Large intestine (tissue), 3 donors: ENCODE data around the gene SPRY1. TPM values are rescaled to one million over a fixed set of nuclear protein-coding genes. Genes with fewer than 3 reads are reported as not detected.

Source experiments
- DNase-seq, 2 donors: peaks; one replicate each; pipeline versions ENCODE4 v3.0.0 to v3.0.0-alpha.2; 2013
- H3K27ac ChIP-seq: one replicate; pipeline ENCODE4 v1.5.1; 2013; ENCODE audit warnings: low read length
- H3K27me3 ChIP-seq: 2 replicates; pipeline ENCODE4 v1.6.1; 2013; ENCODE audit warnings: low read length; ENCODE audit not compliant: control insufficient read depth, insufficient read depth
- H3K36me3 ChIP-seq: 2 replicates; pipeline ENCODE4 v1.6.1; 2013; ENCODE audit warnings: low read length; ENCODE audit not compliant: control insufficient read depth, insufficient read depth
- H3K4me1 ChIP-seq: one replicate; pipeline ENCODE4 v1.6.1; 2013; ENCODE audit warnings: low read length; ENCODE audit not compliant: control insufficient read depth, insufficient read depth
- H3K4me3 ChIP-seq: one replicate; pipeline ENCODE4 v1.5.1; 2013; ENCODE audit warnings: low read length
- H3K9me3 ChIP-seq: one replicate; pipeline ENCODE4 v1.6.1; 2013; ENCODE audit warnings: mild to moderate bottlenecking, low read depth, low read length, moderate library complexity; ENCODE audit not compliant: control insufficient read depth
- WGBS: methylation state at CpG from one replicate; pipeline ENCODE4 v1.1.5; 2013; ENCODE audit warnings: low lambda C conversion rate; ENCODE audit not compliant: insufficient coverage; 5-methylcytosine and 5-hydroxymethylcytosine counted together
- polyA plus RNA-seq: library from polyadenylated mRNA; unstranded; fragments of 120-200 nt; gene quantifications from one replicate; pipeline ENCODE4 v1.2.1, GENCODE V29; 2013

Gene SPRY1
- polyA plus RNA-seq, 1 donor = 97.7 TPM

DNA sequence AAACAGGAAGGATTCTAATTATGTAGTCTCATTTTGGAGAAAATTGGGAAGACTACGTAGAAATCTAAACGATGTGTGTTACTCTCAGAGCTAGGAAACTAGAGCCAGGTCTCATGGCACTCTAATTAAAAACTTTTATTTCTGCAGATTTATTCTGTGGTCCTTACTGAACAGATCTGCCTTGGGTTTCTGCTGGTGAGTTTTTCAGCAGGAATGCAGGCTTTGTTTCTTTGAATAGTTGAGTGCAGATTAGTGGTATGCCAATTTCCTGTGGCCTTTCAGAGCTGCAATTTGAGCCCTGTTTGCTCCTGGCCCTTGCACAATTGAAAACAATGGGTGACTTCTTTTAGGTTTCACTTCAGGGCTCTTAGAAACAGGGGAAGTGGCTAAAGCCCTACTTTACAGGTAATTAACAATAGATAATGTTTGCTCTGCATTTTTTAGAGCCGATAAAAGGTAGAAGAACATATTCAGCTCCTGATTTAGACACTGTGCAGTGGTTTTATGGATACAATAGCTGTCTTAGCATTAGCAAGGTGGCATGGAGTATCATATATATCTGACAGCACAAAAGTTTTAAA, 21.8 kb downstream of the SPRY1 start:
- no peaks in the 10 kb centered on the region for H3K9me3 ChIP-seq
- no peak overlapping the region for H3K4me3 ChIP-seq
- H3K27ac ChIP-seq = peak overlapping the region; percentile 71
- H3K4me1 ChIP-seq = peaks cover 32% of the 10 kb centered on the region
- WGBS = no CpG with 5 or more reads among the region's 3 CpGs
- no peaks in the 10 kb centered on the region for H3K36me3 ChIP-seq
- peak in 1 of 2 donors; percentile 70 for DNase-seq
- H3K27me3 ChIP-seq = no peaks in the 10 kb centered on the region

DNA sequence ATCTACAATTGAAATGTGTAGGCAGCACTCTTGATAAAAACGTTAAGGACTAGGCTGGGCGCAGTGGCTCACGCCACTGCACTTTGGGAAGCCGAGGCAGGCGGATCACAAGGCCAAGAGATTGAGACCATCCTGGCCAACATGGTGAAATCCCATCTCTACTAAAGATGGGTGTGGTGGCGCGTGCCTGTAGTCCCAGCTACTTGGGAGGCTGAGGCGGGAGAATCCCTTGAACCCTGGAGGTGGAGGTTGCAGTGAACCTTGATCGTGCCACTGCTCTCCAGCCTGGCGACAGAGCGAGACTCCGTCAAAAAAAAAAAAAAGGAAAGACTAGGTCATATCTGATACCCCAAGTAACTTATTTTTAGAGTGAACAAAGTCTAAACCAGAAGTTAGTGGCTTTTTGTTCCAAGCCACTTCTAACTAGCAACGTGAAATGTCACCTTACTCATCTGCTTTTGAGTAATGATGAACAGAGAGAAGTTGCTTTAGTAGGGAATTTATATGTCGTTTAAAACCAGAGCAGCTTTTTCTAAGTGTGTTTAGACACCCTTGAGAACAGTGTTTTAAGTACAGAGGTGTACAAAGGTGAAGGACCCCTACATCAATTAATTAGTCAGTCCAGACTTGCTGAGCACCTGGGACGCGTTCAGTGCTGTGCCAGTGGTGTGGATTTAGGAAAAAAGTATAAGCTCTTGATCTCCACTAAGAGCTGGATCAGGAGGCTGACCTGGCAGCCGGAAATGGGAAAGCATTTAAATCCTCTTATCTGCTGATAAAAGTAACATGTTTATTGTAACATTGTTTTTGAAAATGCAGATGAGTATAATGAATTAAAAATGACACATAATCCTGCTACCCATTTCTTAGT, 23.5 kb downstream of the SPRY1 start:
- Histone ChIP-seq H3K4me3 (no peak overlapping the region), H3K9me3 (no peaks in the 10 kb centered on the region), H3K36me3 (no peaks in the 10 kb centered on the region), H3K4me1 (peaks cover 27% of the 10 kb centered on the region), H3K27me3 (no peaks in the 10 kb centered on the region), H3K27ac (peak overlapping the region; percentile 71)
- peak; percentile 52 to 82 for DNase-seq
- WGBS = 0% methylated on average over 1 of the region's 17 CpGs

DNA sequence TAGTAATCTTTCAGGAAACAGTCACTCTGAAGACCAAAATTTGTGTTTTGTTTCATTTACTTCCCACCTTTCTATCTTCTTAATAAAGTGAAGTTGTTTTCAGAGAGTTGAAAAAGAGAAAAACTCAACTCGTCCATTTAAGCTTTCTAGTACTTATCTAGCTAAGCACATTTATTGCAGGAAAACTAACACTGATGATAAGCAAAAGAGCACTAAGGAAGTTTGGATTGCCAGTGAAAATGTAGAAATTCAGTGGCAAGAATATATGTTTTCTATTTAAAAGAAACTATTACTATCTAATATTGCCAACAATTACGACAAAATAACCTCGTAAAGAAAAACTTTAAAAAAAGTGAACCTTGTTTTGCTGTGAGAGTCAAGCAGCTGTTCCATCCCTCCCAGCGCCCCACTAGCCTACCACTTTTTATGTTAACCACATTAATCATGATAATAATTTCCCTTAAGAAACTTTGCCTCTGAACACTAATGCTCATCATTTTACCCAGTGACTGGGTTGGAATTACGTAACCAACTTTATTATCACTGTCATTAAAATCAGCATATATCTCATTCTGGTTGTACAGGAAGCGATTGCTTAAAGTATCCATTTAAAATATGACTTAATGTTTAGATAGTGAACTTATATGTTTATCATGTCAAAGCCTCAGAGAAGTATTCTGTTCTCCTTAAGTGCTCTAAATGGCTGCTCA, 24.8 kb downstream of the SPRY1 start:
- Histone ChIP-seq H3K9me3 (peaks cover under 1% of the 10 kb centered on the region), H3K27ac (peak overlapping the region; percentile 71), H3K4me3 (no peak overlapping the region), H3K27me3 (no peaks in the 10 kb centered on the region), H3K4me1 (peaks cover 27% of the 10 kb centered on the region), H3K36me3 (no peaks in the 10 kb centered on the region)
- peak; percentile 49 to 83 for DNase-seq
- 23% methylated on average over 3 of the region's 6 CpGs for WGBS

DNA sequence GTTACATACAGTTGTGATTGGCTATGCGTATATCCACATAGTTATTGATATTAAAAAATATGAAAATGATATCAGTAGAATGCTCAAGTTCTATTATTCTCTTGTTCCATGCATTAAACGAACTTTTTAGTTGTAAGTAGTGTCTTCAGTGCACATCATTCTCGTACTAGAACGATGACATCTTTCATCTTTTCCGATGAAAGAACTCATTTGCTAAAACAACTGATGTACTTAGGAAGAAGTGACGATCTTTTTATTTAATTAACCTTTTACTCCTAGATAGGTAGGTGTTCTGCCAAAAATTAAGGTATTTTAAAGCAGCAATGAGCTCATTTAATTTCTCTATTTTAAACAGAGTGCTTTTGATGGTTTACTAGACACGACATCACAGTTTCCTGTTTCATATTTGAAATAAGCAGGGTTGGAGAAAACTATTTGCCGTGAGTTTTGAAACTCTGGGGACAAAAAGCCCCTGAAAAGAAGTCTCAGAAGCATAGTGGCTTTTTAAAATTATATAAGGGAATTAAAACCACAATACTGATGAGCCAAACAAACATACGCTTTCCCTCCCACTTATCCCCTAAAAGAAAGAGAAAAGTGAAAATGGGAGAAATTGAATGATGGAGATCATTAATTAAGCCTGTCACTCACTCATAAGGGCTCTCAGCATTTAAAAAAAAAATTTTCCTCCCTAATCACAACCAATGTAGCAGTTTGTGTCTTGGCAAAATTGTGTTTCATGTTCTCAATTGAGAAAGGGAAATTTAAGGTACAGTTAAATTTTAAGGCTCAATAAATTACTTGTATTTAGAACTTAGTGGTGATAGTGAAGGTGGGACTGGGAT, 25.6 kb downstream of the SPRY1 start:
- Histone ChIP-seq H3K9me3 (peaks cover 5% of the 10 kb centered on the region), H3K36me3 (no peaks in the 10 kb centered on the region), H3K27me3 (no peaks in the 10 kb centered on the region), H3K4me3 (no peak overlapping the region), H3K4me1 (peaks cover 27% of the 10 kb centered on the region), H3K27ac (peak overlapping the region; percentile 71)
- DNase-seq = no peak
- WGBS = 54% methylated on average over 5 of the region's 9 CpGs

DNA sequence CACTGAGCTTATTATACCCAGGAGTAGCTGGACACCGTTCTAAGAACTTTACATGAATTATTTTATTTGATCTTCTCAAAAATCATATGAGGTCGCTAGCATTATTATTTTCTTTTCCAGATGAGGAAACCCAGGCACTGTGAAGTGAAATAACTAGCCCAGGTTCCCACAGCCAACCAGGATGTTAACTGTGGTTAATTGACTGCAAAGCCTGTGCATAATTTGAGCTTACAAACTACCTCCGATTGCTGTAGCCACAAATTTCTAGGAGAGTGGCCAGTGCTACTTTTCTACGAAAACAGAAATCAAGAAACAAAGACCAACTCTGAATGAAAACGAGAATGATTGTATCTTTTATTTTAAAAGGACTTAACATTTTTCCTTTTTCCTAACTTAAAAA, 27.2 kb downstream of the SPRY1 start:
- Histone ChIP-seq H3K27me3 (no peaks in the 10 kb centered on the region), H3K27ac (no peak overlapping the region), H3K9me3 (peaks cover 12% of the 10 kb centered on the region), H3K36me3 (no peaks in the 10 kb centered on the region), H3K4me1 (peaks cover 20% of the 10 kb centered on the region), H3K4me3 (no peak overlapping the region)
- no peak for DNase-seq
- WGBS = 93% methylated on average over 3 of the region's 5 CpGs

DNA sequence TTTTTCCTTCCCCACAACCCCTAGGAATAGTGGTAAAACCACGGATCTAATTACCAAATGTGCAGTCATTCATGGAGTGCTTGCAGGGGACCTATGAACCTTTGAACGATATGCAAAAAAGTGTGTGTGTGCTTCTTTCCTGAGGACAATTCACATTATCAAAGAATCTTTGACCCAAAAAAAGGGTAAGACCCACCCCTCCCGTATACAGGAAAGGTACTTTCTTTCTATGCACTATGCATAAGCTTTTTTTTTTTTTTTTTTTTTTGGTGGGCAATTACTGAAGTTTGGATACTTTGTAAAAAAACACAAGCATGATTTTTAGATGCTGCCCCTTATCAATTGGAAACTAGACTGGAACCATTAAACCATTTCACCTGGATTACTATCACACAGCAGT, 31.4 kb downstream of the SPRY1 start:
- Histone ChIP-seq H3K4me3 (no peak overlapping the region), H3K27me3 (no peaks in the 10 kb centered on the region), H3K36me3 (no peaks in the 10 kb centered on the region), H3K27ac (no peak overlapping the region), H3K9me3 (peaks cover 12% of the 10 kb centered on the region), H3K4me1 (peaks cover 5% of the 10 kb centered on the region)
- 60% methylated on average over 1 of the region's 3 CpGs for WGBS
- no peak for DNase-seq

DNA sequence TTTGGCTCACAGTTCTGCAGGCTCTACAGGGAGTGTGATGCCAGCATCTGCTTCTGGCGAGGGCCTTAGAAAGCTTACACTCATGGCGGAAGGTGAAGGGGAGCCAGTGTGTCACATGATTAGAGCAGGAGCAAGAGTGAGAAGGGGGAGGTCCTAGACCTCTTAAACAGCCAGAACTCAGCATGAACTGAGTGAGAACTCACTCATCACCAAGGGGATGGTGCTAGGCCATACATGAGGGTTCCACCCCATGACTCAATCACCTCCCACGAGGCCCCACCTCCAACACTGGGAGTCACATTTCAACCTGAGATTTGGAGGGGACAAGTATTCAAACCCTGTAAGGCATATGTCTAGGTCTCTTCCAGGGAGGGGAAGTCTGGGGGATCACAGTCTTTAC, 33.4 kb downstream of the SPRY1 start:
- Histone ChIP-seq H3K27me3 (no peaks in the 10 kb centered on the region), H3K27ac (peak overlapping the region; percentile 9), H3K4me3 (no peak overlapping the region), H3K36me3 (no peaks in the 10 kb centered on the region), H3K4me1 (peaks cover 5% of the 10 kb centered on the region), H3K9me3 (peaks cover 15% of the 10 kb centered on the region)
- no CpG with 5 or more reads among the region's 3 CpGs for WGBS
- DNase-seq = no peak

DNA sequence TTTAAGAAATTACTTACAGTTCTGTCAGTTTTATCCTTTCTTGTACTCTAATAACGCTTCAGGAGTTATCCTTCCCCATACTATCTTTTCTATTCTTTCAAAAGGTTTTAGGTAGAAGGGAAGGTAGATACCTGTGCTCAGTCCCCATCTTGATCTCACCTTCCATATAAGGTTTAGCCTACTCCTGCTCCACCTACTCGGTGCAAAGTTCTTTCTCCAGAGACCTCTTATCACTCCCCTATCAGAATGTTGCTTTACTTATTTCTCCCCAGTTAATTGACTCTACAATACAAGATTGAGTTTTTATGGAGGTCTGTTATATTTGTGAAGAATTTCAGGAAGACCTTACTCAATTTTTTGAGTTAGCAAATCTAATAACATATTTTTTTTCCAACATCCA, 33.9 kb downstream of the SPRY1 start:
- Histone ChIP-seq H3K4me1 (peaks cover 5% of the 10 kb centered on the region), H3K27ac (peak overlapping the region; percentile 9), H3K36me3 (no peaks in the 10 kb centered on the region), H3K9me3 (peaks cover 19% of the 10 kb centered on the region), H3K4me3 (no peak overlapping the region), H3K27me3 (no peaks in the 10 kb centered on the region)
- WGBS = 29% methylated on average over 1 of the region's 2 CpGs
- DNase-seq = peak in 1 of 2 donors; percentile 60

DNA sequence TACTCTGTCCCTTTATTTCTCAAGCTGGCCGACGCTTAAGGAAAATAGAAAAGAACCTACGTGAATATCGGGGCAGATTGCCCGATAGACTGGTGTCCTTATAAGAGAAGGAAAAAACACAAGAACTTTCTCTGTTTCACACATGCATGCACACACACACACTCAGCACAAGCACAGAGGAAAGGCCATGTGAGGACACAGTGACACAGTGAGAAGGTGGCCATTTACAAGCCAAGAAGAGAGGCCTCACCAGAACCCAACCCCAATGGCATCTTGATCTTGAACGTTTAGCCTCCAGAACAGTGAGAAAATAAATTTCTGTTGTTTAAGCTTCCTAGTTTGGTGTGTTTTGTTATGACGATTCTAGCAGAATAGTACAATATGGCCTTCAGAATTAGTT, 37.0 kb downstream of the SPRY1 start:
- peaks cover 5% of the 10 kb centered on the region for H3K4me1 ChIP-seq
- WGBS = 100% methylated on average over 1 of the region's 7 CpGs
- DNase-seq = no peak
- no peaks in the 10 kb centered on the region for H3K36me3 ChIP-seq
- no peak overlapping the region for H3K4me3 ChIP-seq
- H3K27me3 ChIP-seq = no peaks in the 10 kb centered on the region
- H3K9me3 ChIP-seq = peaks cover 12% of the 10 kb centered on the region
- H3K27ac ChIP-seq = no peak overlapping the region

DNA sequence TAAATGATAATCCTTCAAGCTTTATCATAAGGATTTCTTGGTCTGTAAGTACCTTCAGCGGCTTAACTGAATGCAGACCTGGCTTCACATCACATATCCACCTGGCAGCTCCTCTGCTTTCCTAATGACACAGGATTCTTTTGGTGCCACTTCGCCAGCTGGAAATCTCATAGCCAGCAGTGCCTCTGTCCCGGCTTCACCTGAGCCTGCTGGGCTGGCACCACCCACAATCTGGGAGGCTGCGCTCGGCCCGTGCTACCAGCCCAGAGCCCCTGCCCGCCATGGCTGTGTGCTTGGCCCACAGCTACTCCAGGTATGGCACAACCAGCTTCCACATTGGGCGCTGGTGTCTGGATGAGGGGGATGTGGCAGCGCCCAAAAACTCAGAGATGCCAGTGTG, 37.4 kb downstream of the SPRY1 start:
- no peaks in the 10 kb centered on the region for H3K27me3 ChIP-seq
- no peak for DNase-seq
- no peaks in the 10 kb centered on the region for H3K36me3 ChIP-seq
- peaks cover 12% of the 10 kb centered on the region for H3K9me3 ChIP-seq
- H3K27ac ChIP-seq = no peak overlapping the region
- peaks cover 5% of the 10 kb centered on the region for H3K4me1 ChIP-seq
- H3K4me3 ChIP-seq = no peak overlapping the region
- WGBS = no CpG with 5 or more reads among the region's 9 CpGs
